KOPT-K1 (cell line): ENCODE measurements around the gene SNN.

Source experiments
- H3K27ac ChIP-seq: fragments of 200-600 bp; sonication (generic); 2 replicates; pipeline ENCODE4 v1.5.1; 2016; ENCODE audit warnings: antibody characterized with exemption, mild to moderate bottlenecking, low read depth, low read length; ENCODE audit not compliant: poor library complexity, severe bottlenecking
- H3K36me3 ChIP-seq: fragments of 200-600 bp; sonication (generic); 2 replicates; pipeline ENCODE4 v1.5.1; 2017; ENCODE audit warnings: antibody characterized with exemption, mild to moderate bottlenecking, low read length, moderate library complexity; ENCODE audit not compliant: insufficient read depth
- H3K9me3 ChIP-seq: fragments of 200-600 bp; sonication (generic); 2 replicates; pipeline ENCODE4 v1.5.1; 2017; ENCODE audit warnings: antibody characterized with exemption, low read length, mild to moderate bottlenecking; ENCODE audit not compliant: insufficient read depth, poor library complexity, severe bottlenecking

Gene SNN

DNA sequence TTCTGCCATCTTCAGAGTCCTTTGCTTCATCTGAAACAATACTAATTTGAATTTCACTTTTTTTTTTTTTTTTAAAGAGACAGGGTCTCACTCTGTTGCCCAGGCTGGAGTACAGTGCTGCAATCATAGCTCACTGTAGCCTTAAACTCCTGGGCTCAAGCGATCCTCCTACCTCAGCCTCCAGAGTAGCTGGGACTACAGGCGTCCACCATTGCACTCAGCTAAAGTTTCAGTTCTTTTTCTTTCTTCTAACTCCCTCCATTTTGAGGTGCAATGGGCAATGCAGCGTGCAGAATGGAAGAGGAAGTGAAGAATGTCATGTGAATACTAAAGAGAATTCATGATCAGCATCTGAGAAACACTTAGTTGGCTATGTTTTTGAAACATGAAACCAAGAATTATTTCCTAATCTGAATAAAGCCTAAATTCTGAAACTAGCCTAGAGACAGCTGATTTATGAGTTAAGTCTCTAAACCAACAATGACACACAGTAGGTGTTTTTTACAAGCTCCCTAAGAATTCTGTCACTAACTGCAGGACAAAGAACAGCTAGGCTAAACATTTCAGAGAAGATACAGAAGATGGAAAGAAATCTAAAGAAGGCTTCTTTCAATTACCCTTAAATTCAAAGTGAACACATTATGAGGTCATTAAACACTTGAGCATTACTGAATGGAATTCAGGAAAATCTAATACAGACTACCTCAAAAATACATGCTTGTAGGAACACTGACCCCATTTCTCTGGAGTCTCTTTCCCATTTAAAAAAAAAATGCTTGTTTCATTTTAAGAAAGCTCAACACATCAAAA lies 21.0 kb downstream of the SNN start:
- H3K36me3 ChIP-seq: peaks cover 83% of the 10 kb centered on the region
- H3K27ac ChIP-seq: no peak overlapping the region
- no peaks in the 10 kb centered on the region for H3K9me3 ChIP-seq

DNA sequence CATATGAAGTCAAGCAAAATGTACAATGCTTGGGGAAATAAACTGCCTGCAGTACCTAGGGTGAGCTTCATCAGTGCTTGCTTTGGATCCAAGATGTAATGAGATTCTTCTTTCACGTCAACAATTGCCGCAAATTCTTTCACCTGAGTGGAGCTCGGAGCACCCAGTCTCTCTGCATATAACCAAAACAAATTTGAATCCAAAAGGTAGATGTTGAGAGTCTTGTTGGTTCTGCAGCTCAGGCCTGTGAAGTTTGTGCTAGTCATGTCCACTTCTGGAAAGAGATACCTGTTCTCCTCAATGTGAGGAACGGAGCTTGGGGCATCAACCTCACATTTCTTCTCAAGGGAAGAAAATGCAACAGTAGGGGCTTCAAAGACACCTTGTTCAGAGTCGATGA lies 23.0 kb downstream of the SNN start:
- Histone ChIP-seq H3K36me3 (peaks cover 81% of the 10 kb centered on the region), H3K27ac (no peak overlapping the region), H3K9me3 (no peaks in the 10 kb centered on the region)

DNA sequence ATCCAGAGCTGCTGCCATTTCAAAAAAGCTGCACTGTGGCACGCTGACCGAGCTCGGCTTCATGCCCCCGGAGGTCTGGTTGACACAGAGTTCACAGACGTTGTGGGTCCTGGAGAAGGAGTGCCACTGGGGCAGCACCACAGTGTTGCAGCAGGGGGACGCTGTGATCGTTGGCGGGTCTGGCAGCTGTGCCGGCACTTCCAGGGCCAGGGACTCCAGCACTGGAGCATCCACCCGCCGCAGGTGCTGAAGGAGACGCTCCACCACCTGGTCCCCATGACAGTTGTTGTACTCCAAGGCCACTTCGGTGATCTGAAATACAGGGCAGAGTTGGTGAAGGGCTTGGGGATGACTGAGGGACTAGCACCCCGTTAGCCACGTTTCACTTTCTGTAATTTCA lies 23.5 kb downstream of the SNN start:
- H3K9me3 ChIP-seq: no peaks in the 10 kb centered on the region
- no peak overlapping the region for H3K27ac ChIP-seq
- peaks cover 81% of the 10 kb centered on the region for H3K36me3 ChIP-seq

- Histone ChIP-seq H3K9me3 (no peaks in the 10 kb centered on the region), H3K36me3 (peaks cover 81% of the 10 kb centered on the region), H3K27ac (no peak overlapping the region)
Measured at GRCh38 chr16:11692171-11692570, 23.9 kb downstream of the SNN start.

- peaks cover 81% of the 10 kb centered on the region for H3K36me3 ChIP-seq
- no peaks in the 10 kb centered on the region for H3K9me3 ChIP-seq
- no peak overlapping the region for H3K27ac ChIP-seq
Measured at GRCh38 chr16:11692651-11693050, 24.4 kb downstream of the SNN start.

GRCh38 chr16:11696266-11697012 lies 28.2 kb downstream of the SNN start:
- H3K9me3 ChIP-seq: no peaks in the 10 kb centered on the region
- no peak overlapping the region for H3K27ac ChIP-seq
- H3K36me3 ChIP-seq: peaks cover 89% of the 10 kb centered on the region

DNA sequence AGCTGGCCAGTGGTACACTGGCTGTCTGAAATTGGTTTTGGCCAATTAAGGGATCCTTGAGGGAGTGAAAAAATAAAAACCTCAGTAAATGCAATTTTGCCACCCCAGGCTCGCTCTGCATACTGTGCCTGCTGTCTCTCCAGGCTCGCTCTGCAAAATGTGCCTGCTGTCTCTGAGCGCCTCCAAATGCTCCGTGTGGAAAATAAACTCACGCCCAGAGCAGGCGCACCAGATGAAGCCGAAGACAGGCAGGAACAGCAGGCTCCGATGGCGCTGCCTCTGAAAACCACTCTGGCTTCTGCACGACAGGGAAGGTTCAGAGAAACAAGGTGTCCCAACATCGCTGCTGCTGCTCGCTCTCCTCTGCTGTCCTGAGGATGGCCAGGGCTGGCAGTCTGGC lies 29.1 kb downstream of the SNN start:
- Histone ChIP-seq H3K36me3 (peaks cover 80% of the 10 kb centered on the region), H3K27ac (no peak overlapping the region)

GRCh38 chr16:11698271-11698689 lies 30.0 kb downstream of the SNN start:
- H3K27ac ChIP-seq: no peak overlapping the region
- no peaks in the 10 kb centered on the region for H3K9me3 ChIP-seq
- H3K36me3 ChIP-seq: peaks cover 77% of the 10 kb centered on the region

More for the DNA sequence above, 29.1 kb downstream of the SNN start:
- no peaks in the 10 kb centered on the region for H3K9me3 ChIP-seq

DNA sequence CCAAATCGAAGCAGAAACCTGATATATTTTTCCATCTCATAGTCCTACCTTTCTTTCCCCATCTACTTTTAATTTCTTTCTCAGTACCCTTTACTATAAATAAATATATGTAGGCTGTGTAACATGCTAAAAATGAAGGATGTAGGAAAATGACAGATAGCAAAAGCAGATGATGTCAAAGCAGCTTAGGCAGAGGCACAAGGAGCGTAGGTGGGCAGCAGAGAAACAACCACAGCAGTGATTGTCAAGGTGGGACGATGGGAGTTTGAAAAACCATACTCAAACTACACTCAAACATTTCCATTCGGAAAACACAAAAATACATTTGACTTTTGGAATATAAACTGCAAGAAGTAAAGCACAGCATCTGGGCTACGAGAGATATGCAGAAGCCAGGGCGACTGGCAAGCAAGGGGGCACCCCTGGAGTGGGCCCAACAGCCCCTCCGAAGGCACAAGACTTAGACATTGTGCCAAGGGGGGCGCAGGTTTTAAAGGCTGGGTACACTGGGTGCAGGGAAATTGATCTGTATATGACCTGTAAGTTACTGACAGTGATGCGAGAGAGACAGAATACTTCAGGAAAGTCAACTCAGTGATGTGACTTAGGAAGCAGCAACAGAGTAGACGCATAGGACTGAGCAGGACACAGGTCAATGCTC lies 31.1 kb downstream of the SNN start:
- Histone ChIP-seq H3K36me3 (peaks cover 77% of the 10 kb centered on the region), H3K27ac (no peak overlapping the region), H3K9me3 (no peaks in the 10 kb centered on the region)

DNA sequence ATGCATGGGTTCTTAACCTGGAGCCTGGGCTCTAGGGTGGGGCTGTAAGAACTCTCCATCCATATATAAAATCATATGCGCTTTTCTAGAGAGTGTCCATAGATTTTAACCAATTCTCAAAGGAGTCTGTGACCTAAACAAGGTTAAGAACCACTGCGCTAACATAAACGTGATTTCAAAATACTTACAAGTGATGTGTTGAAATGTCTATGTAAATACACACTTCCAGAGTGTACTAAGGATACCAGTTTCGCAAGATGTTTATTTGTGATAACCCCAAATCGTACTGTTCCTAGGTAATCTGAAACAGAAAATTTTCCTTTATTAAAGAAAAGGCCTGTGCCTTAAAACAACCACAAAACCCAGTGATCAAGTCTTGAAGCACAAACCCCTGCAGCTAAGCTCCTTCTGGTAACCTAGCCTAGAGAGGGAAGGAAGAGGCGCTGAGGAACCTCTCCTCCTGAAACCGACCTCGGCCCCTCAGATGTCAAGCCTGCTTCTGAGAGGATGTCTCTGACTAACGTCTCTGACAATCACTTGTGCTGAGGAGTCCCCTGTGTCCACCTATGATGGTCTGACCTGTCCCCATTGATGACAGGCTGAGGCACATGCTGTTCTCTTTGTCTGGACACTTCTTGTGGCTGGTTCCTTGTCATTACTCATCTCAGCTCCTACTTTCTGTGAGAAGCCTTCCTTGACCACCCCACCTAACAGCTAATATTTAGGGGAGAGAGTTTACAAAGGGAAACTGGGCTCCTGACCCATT lies 32.2 kb downstream of the SNN start:
- Histone ChIP-seq H3K9me3 (no peaks in the 10 kb centered on the region), H3K36me3 (peaks cover 66% of the 10 kb centered on the region), H3K27ac (no peak overlapping the region)

GRCh38 chr16:11705311-11706025 lies 37.2 kb downstream of the SNN start:
- no peak overlapping the region for H3K27ac ChIP-seq
- H3K9me3 ChIP-seq: no peaks in the 10 kb centered on the region
- H3K36me3 ChIP-seq: peaks cover 46% of the 10 kb centered on the region

- Histone ChIP-seq H3K27ac (no peak overlapping the region), H3K36me3 (peaks cover 47% of the 10 kb centered on the region), H3K9me3 (no peaks in the 10 kb centered on the region)
Measured at GRCh38 chr16:11706180-11706742, 38.0 kb downstream of the SNN start.

GRCh38 chr16:11707679-11708197 lies 39.5 kb downstream of the SNN start:
- no peak overlapping the region for H3K27ac ChIP-seq
- peaks cover 59% of the 10 kb centered on the region for H3K36me3 ChIP-seq

GRCh38 chr16:11708421-11708820 lies 40.2 kb downstream of the SNN start:
- Histone ChIP-seq H3K36me3 (peaks cover 59% of the 10 kb centered on the region), H3K9me3 (no peaks in the 10 kb centered on the region), H3K27ac (no peak overlapping the region)

More at GRCh38 chr16:11707679-11708197, 39.5 kb downstream of the SNN start:
- no peaks in the 10 kb centered on the region for H3K9me3 ChIP-seq
